Measurements from ENCODE around the gene TADA2B.

DNA sequence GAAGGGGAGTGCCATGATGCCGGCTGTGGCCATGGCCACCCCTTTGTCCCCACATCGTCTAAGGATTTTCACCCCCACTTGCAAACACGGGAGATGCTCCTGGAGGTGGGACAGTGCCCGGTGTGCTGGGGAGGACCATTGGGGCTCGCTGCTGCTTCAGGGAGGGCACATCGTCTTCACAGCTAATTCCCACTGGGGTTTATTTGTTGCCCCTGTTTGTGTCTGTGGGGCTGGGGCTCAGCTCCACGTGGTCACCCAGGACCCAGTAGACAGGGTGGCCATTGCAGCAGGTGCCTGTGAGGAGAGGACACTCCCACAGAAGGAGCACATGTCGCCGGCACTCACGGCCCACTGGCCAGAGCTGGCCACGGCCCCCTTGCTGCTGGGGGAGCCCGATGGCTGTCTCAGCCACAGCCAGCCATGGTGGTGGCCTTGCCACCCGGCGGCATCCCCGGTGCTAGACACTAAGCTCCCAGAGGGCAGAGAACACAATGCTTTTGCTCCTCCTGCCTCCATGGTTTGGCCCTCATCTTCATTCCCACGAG, 52.5 kb downstream of the TADA2B start:
- TF ChIP-seq SMAD2 (IDR thresholded peaks at IDR 0.05; ENCODE audit: low read depth, low read length): no peak
- TF ChIP-seq POLR2B (IDR thresholded peaks at IDR 0.05; ENCODE audit: low read depth, partially characterized antibody): no peak
- TF ChIP-seq ZNF699 (CRISPR knock-in tag; IDR thresholded peaks at IDR 0.05; ENCODE audit: insufficient replicate concordance): no peak
- no peak for TF ChIP-seq CC2D1A (IDR thresholded peaks at IDR 0.05)
- no peak for TF ChIP-seq PCBP1 (IDR thresholded peaks at IDR 0.05; ENCODE audit: low read depth, low read length, poor library complexity, severe bottlenecking)
- TF ChIP-seq CTCF (IDR thresholded peaks at IDR 0.05 in 2 of 3, conservative IDR thresholded peaks at IDR 0.05 in 1 of 3; ENCODE audit: insufficient read depth in 2 of 3, low read depth in 1 of 3, low read length in 3 of 3): no peak
- TF ChIP-seq MTA3 (IDR thresholded peaks at IDR 0.05; ENCODE audit: borderline replicate concordance): no peak
- no peak for TF ChIP-seq GABPA (tag; conservative IDR thresholded peaks at IDR 0.05; ENCODE audit: low read depth)
- TF ChIP-seq CEBPB (tag; IDR thresholded peaks at IDR 0.05): no peak

Data from K562 (cell line).